DMS79 (cell line): Measurements from ENCODE around the gene NEDD4L.

Experiments
- DNase-seq: peaks from one replicate; lab custom pipeline; 2025; lab: John Stamatoyannopoulos, UW

The NEDD4L gene

GRCh38 chr18:58181988-58182387 lies 138.0 kb downstream of the NEDD4L start:
- DNase-seq = peak; percentile 10

DNA sequence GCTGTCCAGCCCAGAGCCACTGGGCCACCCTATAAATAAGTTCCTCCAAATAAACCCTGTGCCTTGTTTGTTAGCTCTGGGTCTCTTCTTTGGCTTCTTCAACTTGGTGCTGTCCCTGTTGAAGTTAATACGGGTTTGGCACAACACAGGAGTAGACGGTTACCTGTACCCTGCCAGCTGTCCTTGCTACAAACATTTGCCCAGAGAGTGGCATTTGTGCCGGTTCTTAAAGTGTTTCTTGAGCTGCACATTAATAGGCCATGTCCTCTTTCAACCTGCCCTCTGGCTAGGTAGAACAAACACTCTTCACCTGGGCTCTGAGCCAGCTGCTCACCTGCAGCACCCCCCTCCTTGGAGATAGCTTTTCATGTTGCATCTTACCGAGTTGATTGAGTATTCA lies 139.2 kb downstream of the NEDD4L start:
- DNase-seq = peak; percentile 98

DNA sequence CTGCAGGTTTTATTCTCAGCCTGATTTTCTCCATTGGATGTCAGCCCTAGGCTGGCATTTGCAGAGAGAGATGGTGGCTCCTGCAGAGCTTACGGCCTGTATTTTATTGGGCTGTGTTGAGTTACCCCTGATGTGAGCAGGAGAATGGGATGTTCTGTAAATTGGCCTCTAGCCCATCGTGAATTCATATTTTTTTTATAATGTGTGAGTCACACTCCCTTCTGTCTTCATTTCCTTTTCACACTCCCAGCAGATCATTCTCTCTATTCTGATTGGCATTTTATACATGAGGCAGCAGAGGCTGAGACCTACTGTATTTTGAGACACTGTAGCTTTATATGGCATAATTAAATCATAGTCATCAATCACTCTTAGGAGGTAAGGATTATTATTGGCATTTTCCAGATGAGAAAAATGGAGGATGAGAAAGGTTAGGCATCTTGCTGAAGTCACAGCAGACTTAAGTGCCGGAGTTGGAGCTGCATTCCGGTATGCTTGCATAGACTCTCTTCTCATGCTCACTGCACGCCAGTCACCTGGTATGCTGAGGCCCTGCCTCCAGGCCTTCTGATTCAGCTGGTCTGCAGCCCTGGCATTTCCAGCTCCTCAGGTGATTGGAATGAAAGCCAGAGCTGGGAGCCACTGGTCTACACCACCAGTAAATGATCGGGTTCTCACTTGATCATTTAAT lies 142.4 kb downstream of the NEDD4L start:
- DNase-seq = peak; percentile 51

GRCh38 chr18:58187674-58188073 lies 143.6 kb downstream of the NEDD4L start:
- DNase-seq = no peak

DNA sequence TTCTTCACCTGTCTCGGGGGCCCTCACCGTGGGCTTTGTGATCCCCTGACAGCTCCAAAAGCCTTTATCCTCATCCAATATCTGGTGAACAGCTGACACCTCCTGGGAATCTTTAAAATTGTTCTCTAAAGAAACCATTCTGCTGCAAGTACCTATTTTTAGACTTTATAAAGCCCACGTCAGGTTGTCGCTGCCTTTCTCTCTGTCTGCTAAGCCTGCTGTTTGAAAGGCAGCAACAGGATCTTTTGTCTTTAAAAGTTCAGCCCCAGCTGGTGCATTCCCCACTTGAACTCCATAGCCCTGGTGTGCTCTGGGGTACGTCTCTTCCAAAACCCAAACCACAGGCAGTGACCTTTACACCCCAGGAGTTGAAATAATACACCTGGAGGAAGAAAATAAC lies 145.0 kb downstream of the NEDD4L start:
- DNase-seq = no peak

DNA sequence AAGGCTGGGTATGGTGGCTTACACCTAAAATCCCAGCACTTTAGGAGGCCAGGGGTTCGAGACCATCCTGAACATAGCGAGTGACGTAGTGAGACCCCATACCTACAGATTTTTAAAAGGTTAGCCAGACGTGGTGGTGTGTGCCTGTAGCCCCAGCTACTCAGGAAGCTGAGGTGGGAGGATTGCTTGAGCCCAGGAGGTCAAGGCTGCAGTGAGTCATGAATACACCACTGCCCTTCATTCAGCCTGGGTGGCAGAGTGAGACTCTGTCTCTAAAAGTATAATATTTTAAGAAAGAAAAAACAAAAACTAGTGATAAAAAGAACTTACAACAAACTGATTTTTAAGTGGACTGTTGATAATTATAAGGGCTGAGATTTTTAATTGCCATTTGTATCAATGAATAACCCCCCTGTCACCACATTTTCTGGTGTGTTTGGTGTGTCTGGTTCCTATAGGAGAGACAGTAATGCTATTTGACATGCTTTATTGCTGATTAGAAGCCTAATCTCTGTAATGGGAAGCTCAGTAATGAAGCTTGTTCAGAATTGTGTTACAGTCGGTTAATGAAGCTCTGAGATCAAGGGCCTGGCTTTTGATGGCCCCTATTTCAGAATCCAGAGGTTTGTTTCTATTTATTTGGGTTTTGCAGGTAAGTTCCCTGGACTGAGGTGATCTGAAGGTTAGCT lies 147.0 kb downstream of the NEDD4L start:
- DNase-seq = no peak

DNA sequence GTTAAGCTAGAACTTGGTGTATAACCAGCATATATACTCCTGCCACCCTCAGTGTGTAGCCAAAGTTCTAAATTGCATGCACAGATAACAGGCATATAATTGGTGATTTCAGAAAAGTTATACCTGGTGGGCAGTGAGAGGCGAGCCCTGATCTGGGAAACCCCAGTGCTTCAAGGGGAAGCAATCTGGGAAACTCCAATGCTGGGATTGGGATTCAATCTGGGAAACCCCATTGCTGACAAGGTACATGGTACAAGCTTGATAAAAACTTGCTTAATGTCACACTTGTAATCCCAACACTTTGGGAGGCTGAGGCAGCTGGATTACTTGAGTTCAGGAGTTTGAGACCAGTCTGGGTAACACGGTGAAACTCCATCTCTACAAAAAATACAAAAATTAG lies 147.6 kb downstream of the NEDD4L start:
- DNase-seq = no peak

GRCh38 chr18:58192519-58192918 lies 148.5 kb downstream of the NEDD4L start:
- no peak for DNase-seq

DNA sequence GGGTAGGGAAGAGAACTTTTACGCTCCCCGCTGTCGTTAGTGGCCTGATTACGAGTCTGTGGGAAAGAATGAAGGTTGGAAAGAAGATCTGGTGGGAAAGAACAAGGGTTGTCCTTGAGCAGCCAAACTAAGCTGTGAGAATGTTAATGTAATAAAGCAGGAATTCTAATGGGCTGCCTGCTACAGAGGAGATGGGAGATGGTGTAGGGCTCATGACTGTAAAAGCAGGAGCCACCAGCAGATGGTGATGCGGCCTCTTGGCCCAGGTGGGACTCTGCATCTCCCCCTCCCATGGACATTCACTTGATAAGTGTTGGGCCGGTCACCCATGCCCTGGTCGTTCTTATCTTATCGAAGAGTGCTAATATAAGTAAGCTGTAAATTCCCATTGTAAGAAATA lies 150.0 kb downstream of the NEDD4L start:
- DNase-seq = no peak

DNA sequence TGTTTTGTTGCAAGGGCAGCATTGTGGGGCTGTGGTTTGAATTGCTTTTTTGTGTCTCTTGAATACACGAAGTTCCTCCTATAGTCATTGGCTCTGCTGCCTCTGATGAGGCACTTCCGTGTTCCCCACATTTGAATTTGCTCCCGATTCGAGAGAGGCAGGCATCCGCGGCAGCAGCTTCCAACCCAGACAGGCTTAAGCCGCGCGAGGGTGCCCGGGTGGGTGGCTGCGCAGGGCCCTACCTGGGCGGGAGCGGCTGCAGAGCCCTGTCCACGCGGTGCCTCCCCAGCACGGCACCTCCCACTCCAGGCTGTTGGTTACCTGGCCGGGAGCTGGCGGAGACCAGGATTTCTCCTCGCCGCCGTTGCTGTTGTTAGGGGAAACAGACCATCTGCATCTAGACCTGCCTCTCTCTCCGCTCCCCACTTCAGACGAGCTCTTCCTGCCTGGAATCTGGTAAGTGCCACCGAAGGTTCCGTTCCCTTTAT lies 151.3 kb downstream of the NEDD4L start:
- peak; percentile 78 for DNase-seq

DNA sequence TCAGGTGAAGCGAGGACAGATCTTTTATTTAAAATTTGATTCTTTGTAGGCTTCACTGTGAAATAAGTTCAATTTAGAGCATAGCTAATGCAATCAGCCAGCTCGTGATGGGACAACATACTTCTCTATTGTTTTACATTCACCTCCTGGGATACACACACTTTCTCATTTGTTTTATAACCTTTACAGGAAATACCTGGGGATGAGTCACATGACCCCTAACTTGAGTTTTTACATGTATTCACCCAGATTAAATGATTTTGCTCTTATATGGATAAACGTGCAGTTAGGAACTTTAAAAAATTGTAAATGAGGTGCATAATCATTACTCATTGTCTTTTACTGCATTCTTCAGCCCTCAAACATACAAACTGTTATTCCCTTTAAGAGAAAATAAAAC lies 152.1 kb downstream of the NEDD4L start:
- no peak for DNase-seq

GRCh38 chr18:58196881-58197872 lies 153.2 kb downstream of the NEDD4L start:
- DNase-seq = peak; percentile 85

- no peak for DNase-seq
These were observed 157.2 kb downstream of the NEDD4L start for GRCh38 chr18:58201268-58201667.

GRCh38 chr18:58201733-58202730 lies 158.0 kb downstream of the NEDD4L start:
- no peak for DNase-seq

DNA sequence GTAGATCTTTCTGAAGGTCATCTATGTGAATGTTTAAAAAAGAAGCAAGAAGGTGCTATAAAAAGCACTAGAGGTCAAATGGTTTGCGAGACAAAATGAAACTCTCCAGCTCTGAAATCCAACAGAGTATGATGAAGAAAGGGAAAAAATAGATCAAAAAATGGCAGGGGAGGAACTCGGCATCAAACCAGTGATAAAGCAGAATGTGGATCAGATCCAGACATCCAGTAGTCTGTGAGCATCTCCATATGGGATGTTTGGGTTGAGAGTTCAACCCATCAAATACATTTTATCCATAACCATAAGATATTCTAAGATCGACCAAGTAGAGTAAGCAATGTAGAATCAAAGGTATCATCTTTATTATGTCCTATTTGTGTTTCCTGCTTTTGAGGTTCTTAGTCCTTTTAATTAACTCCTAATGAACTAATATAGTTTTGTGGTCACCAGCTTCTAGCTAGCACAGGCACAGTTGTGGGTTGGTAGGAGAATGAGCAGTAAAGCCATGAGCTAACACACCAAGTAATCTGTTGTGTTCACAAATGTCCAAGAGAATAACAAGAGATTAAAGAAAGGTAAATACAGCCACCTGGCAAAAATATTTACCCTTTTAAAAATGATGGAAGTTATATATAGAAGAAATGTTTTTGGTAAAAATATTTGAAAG lies 160.9 kb downstream of the NEDD4L start:
- no peak for DNase-seq

- DNase-seq = no peak
These were observed 161.6 kb downstream of the NEDD4L start for GRCh38 chr18:58205443-58206160.

- DNase-seq = no peak
These were observed 163.6 kb downstream of the NEDD4L start for GRCh38 chr18:58207520-58208152.

DNA sequence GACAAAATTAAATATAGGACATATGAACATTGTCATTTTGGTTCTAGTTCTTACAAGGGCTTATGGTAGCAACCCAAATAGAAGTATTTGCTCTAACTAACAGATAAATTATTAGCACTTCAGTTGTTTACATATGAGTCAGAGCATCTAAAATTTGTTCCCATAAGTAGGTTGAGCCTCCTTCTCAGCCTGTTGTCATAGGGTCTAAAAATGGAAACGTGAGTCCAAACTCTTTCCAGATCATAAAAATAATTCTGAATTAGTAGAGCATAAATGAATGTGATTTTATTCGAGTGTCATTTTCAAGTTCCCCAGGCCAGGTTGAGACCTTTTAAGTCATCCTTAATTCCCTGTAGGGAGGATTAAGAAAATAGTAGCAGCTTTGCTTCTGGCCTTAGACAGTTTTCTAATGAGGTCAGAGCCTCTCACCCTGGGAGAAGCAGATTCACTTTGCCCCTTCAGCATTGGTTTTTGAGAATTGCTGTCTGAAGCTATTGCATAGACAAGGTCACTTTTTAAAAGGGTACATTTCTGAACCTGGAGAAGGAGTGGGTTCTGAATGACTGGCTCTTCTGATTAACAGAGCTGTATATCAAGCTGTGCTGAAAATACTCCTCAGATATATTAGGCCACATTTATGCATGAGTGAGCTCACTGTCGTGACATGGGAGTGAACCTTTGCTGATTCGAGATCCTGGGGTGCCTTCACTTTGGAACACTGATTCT lies 164.3 kb downstream of the NEDD4L start:
- DNase-seq = peak; percentile 81

DNA sequence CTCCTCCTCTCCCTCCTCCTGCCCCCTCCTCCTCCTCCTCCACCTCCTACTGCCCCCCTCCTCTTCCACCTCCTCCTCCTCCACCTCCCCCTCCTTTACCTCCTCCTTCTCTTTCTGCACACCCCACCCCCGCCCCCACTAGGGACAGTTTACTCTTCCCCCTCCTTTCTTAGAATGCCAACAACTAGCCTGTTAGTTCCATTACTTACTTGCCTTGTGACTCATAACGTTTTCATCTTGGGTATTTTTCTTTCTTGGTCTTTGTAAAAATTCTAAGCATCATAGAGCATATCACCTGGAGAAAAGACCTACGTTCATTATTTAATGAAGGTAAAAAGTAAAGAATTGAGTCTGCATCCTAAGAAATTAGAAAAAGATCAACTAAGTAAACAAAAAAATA lies 165.3 kb downstream of the NEDD4L start:
- no peak for DNase-seq
